A673 (cell line): ENCODE data around the gene FRS3.

Experiments used
- CTCF ChIP-seq: fragments of 300-800, 200-600 bp; sonication (generic); conservative IDR thresholded peaks from 2 replicates; pipeline ENCODE4 v1.5.1; 2017; ENCODE audit warnings: low read depth, mild to moderate bottlenecking, antibody characterized with exemption, low read length, moderate library complexity, mixed read lengths
- EZH2 ChIP-seq: fragments of 200-600 bp; sonication (generic); IDR thresholded peaks from 2 replicates; pipeline ENCODE4 v1.6.1; 2017; ENCODE audit warnings: borderline replicate concordance, low read depth, mild to moderate bottlenecking, mixed read lengths, antibody characterized with exemption, low read length; ENCODE audit not compliant: poor library complexity, severe bottlenecking

- no peak for TF ChIP-seq CTCF
- TF ChIP-seq EZH2: no peak
These were observed 31.4 kb upstream of the FRS3 start for GRCh38 chr6:41811095-41811494.
